HK-2 (cell line): ENCODE measurements around the gene EFL1.
A peak's percentile ranks its signal among the peaks of the same experiment; 100 is the strongest.

Source experiments
- DNase-seq: peaks from one replicate; pipeline ENCODE4 v3.0.0-alpha.2; 2018; ENCODE audit not compliant: unreplicated experiment

EFL1 gene

GRCh38 chr15:82081914-82082762 lies 180.4 kb downstream of the EFL1 start:
- DNase-seq = peak; percentile 70

GRCh38 chr15:82080774-82081173 lies 181.8 kb downstream of the EFL1 start:
- DNase-seq = no peak
